ENCODE measurements around the gene EYS.

EYS gene

DNA sequence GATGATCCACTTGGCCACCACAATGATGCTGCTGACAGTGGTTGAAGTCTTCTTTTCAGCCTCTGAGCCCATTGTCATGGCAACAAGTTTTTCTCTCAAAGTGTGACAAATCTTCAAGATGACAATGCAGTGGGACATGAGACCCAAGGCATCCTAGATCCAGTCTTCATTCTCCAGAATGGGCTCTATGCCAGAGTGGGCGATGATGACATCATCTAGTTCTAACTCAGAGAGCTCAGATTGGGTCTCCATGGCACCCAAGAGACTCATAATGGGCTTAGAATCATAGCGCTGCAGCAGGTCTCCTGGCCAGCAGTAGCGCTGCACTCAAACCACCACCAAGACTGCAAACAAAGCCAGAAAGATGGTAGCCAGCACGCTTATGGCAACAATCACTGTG lies 973.6 kb downstream of the EYS start:
- Histone ChIP-seq H3K27me3 (ENCODE audit: insufficient read depth, poor library complexity, severe bottlenecking) (no peaks in the 10 kb centered on the region), H3K9me3 (ENCODE audit: severe bottlenecking) (no peaks in the 10 kb centered on the region), H3K27ac (ENCODE audit: poor library complexity, severe bottlenecking) (no peak overlapping the region), H3K4me1 (ENCODE audit: insufficient read depth, poor library complexity, severe bottlenecking) (no peaks in the 10 kb centered on the region), H3K4me3 (ENCODE audit: severe bottlenecking) (no peak overlapping the region), H3K36me3 (ENCODE audit: low read depth) (no peaks in the 10 kb centered on the region)
- ATAC-seq (ENCODE audit: low read depth) (no peak), DNase-seq (ENCODE audit: low spot score) (no peak)
- TF ChIP-seq, protein P1, sequence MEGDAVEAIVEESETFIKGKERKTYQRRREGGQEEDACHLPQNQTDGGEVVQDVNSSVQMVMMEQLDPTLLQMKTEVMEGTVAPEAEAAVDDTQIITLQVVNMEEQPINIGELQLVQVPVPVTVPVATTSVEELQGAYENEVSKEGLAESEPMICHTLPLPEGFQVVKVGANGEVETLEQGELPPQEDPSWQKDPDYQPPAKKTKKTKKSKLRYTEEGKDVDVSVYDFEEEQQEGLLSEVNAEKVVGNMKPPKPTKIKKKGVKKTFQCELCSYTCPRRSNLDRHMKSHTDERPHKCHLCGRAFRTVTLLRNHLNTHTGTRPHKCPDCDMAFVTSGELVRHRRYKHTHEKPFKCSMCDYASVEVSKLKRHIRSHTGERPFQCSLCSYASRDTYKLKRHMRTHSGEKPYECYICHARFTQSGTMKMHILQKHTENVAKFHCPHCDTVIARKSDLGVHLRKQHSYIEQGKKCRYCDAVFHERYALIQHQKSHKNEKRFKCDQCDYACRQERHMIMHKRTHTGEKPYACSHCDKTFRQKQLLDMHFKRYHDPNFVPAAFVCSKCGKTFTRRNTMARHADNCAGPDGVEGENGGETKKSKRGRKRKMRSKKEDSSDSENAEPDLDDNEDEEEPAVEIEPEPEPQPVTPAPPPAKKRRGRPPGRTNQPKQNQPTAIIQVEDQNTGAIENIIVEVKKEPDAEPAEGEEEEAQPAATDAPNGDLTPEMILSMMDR (IDR thresholded peaks at IDR 0.05; ENCODE audit: poor library complexity, severe bottlenecking) = no peak

DNA sequence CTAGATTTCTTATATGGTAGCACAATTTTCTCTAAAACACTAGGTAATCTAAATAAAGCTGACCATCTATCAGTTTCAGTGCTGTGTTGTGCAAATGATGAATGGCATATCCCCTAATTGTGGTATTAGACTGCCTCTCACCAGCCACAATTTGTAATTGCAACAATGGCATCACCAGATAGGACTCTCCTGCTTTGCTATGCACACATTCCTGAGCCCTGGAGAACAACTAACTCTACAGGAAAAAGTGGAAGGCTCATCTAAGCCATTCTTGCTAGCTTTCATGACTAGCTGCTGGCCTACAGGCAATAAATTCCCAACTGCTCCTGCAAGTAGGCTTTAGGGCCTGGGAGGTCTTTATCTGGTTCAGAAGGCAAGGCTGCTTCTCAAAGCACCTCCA lies 974.1 kb downstream of the EYS start:
- Histone ChIP-seq H3K9me3 (ENCODE audit: severe bottlenecking) (no peaks in the 10 kb centered on the region), H3K27ac (ENCODE audit: poor library complexity, severe bottlenecking) (no peak overlapping the region), H3K36me3 (ENCODE audit: low read depth) (no peaks in the 10 kb centered on the region), H3K4me1 (ENCODE audit: insufficient read depth, poor library complexity, severe bottlenecking) (no peaks in the 10 kb centered on the region), H3K4me3 (ENCODE audit: severe bottlenecking) (no peak overlapping the region), H3K27me3 (ENCODE audit: insufficient read depth, poor library complexity, severe bottlenecking) (no peaks in the 10 kb centered on the region)
- TF ChIP-seq, protein P1 (IDR thresholded peaks at IDR 0.05; ENCODE audit: poor library complexity, severe bottlenecking) = peak; percentile 37
- no peak for DNase-seq (ENCODE audit: low spot score)
- peak; percentile 63; the same call in 1 of the 3 replicates for ATAC-seq (ENCODE audit: low read depth)

DNA sequence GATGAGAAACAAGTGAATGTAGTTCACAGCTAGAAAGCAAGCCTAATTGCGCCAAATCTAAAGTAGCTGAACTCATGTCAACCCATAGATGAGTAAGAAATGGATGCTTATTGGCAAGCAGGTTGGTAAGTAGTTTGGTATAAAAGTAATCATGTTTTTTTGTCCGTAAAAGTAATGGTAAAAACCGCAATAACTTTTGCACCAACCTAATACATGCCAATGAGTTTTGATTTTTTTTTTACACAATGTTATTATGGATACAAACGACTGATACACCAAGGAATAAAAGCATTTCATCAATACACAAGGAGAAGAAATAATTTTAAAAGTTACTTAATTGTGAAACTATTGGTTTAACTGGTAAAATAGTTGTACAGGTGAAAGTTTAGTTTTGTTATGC lies 977.5 kb downstream of the EYS start:
- no peaks in the 10 kb centered on the region for H3K4me1 ChIP-seq (ENCODE audit: insufficient read depth, poor library complexity, severe bottlenecking)
- H3K4me3 ChIP-seq (ENCODE audit: severe bottlenecking) = no peak overlapping the region
- H3K27me3 ChIP-seq (ENCODE audit: insufficient read depth, poor library complexity, severe bottlenecking) = peaks cover under 1% of the 10 kb centered on the region
- TF ChIP-seq, protein P1 (IDR thresholded peaks at IDR 0.05; ENCODE audit: poor library complexity, severe bottlenecking) = no peak
- no peaks in the 10 kb centered on the region for H3K36me3 ChIP-seq (ENCODE audit: low read depth)
- ATAC-seq (ENCODE audit: low read depth) (no peak), DNase-seq (ENCODE audit: low spot score) (no peak)
- no peaks in the 10 kb centered on the region for H3K9me3 ChIP-seq (ENCODE audit: severe bottlenecking)
- H3K27ac ChIP-seq (ENCODE audit: poor library complexity, severe bottlenecking) = no peak overlapping the region

DNA sequence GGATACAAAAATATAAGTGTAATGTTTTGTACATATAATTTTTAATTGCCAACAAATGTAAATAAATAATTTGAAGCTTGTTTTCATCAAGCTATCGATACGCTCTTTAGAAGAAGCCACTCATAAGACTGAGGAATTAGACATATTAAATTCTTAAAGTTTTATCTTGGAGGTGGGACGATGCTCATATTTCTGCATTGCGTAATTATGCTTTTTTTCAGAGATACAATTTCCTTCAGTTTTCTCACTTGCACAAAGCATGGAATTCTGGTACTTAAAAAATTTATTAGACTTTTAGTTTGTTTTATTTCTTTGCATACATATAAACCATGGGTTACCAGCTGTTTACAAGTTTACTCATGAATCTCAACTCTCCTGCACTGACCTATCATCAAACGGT lies 980.0 kb downstream of the EYS start:
- TF ChIP-seq, protein P1 (IDR thresholded peaks at IDR 0.05; ENCODE audit: poor library complexity, severe bottlenecking) = no peak
- H3K36me3 ChIP-seq (ENCODE audit: low read depth) = no peaks in the 10 kb centered on the region
- DNase-seq (ENCODE audit: low spot score) (no peak), ATAC-seq (ENCODE audit: low read depth) (no peak)
- no peak overlapping the region for H3K27ac ChIP-seq (ENCODE audit: poor library complexity, severe bottlenecking)
- peaks cover 6% of the 10 kb centered on the region for H3K27me3 ChIP-seq (ENCODE audit: insufficient read depth, poor library complexity, severe bottlenecking)
- no peaks in the 10 kb centered on the region for H3K4me1 ChIP-seq (ENCODE audit: insufficient read depth, poor library complexity, severe bottlenecking)
- H3K4me3 ChIP-seq (ENCODE audit: severe bottlenecking) = no peak overlapping the region
- H3K9me3 ChIP-seq (ENCODE audit: severe bottlenecking) = no peaks in the 10 kb centered on the region

DNA sequence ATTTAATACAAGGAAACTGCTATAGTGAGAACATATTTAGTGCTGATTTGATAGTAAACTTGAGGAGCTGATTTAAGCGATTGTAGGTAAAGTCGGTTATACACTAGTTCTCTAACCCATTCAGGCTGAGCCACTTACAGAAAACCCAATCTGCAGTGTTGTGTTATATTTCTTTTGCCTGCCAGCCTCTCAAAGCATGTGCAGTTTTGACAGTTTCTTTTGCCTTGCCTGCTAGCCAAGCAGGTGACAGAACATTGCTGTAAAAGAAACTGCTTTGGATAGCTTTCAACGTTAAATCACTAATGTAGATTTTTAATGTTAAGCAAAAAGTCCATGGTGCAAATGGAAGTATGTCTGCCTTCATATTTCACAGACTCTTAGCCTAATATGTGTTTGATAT lies 982.9 kb downstream of the EYS start:
- no peaks in the 10 kb centered on the region for H3K4me1 ChIP-seq (ENCODE audit: insufficient read depth, poor library complexity, severe bottlenecking)
- H3K36me3 ChIP-seq (ENCODE audit: low read depth) = no peaks in the 10 kb centered on the region
- no peak for DNase-seq (ENCODE audit: low spot score)
- H3K27me3 ChIP-seq (ENCODE audit: insufficient read depth, poor library complexity, severe bottlenecking) = peaks cover 6% of the 10 kb centered on the region
- TF ChIP-seq, protein P1 (IDR thresholded peaks at IDR 0.05; ENCODE audit: poor library complexity, severe bottlenecking) = no peak
- H3K9me3 ChIP-seq (ENCODE audit: severe bottlenecking) = no peaks in the 10 kb centered on the region
- no peak overlapping the region for H3K4me3 ChIP-seq (ENCODE audit: severe bottlenecking)
- no peak for ATAC-seq (ENCODE audit: low read depth)
- no peak overlapping the region for H3K27ac ChIP-seq (ENCODE audit: poor library complexity, severe bottlenecking)

All from RWPE2 (cell line).